ENCODE results near the gene FRRS1L. TPM values are rescaled to one million over a fixed set of nuclear protein-coding genes. Genes with fewer than 3 reads are reported as not detected.

Gene FRRS1L
- total RNA-seq, 1 experiment from 2014 or later = 1.0 TPM

DNA sequence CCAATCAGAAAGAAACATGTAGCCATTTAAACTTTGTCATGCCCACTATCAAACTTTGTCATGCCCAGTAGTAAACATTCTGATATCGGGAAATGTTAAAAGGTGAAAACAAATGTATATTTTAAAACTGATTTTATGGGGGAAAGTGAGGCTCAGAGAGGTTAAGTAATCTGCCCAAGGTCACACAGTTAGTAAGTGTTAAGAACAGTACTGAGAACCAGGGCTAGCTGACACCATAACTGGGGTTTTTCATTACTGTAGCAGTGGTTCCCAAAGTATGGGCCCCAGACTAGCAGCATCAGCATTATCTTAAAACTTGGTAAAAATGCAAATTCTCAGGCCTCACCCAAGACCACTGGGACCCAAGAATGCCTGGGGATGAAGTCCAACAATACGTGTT, 9.9 kb upstream of the FRRS1L start:
- no peak overlapping the region for H3K4me3 Mint-ChIP-seq
- no peaks in the 10 kb centered on the region for H3K9me3 Mint-ChIP-seq
- ChIA-PET POLR2A (no interaction called here), CTCF (no interaction called here)
- DNase-seq (ENCODE audit: low spot score) (no peak), ATAC-seq (no peak)
- no peak overlapping the region for H3K27ac Mint-ChIP-seq
- TF ChIP-seq EMX1 (CRISPR knock-in tag; IDR thresholded peaks at IDR 0.05) (no peak), JAZF1 (CRISPR knock-in tag; IDR thresholded peaks at IDR 0.05) (no peak), JUN (CRISPR knock-in tag; IDR thresholded peaks at IDR 0.05) (no peak), CREB1 (CRISPR knock-in tag; IDR thresholded peaks at IDR 0.05) (no peak), FOXJ3 (CRISPR knock-in tag; IDR thresholded peaks at IDR 0.05; ENCODE audit: borderline replicate concordance) (no peak), ESRRA (CRISPR knock-in tag; IDR thresholded peaks at IDR 0.05; ENCODE audit: borderline replicate concordance) (no peak), GTF2I (CRISPR knock-in tag; conservative IDR thresholded peaks at IDR 0.05) (no peak), ZNF317 (CRISPR knock-in tag; IDR thresholded peaks at IDR 0.05; ENCODE audit: borderline replicate concordance, low read depth) (no peak), TP53 (CRISPR knock-in tag; IDR thresholded peaks at IDR 0.05) (no peak), OVOL2 (CRISPR knock-in tag; IDR thresholded peaks at IDR 0.05; ENCODE audit: borderline replicate concordance) (no peak)
- TF ChIP-seq, protein P1, sequence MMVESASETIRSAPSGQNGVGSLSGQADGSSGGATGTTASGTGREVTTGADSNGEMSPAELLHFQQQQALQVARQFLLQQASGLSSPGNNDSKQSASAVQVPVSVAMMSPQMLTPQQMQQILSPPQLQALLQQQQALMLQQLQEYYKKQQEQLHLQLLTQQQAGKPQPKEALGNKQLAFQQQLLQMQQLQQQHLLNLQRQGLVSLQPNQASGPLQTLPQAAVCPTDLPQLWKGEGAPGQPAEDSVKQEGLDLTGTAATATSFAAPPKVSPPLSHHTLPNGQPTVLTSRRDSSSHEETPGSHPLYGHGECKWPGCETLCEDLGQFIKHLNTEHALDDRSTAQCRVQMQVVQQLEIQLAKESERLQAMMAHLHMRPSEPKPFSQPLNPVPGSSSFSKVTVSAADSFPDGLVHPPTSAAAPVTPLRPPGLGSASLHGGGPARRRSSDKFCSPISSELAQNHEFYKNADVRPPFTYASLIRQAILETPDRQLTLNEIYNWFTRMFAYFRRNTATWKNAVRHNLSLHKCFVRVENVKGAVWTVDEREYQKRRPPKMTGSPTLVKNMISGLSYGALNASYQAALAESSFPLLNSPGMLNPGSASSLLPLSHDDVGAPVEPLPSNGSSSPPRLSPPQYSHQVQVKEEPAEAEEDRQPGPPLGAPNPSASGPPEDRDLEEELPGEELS (CRISPR knock-in tag; IDR thresholded peaks at IDR 0.05) = no peak
- TF ChIP-seq, protein P2, sequence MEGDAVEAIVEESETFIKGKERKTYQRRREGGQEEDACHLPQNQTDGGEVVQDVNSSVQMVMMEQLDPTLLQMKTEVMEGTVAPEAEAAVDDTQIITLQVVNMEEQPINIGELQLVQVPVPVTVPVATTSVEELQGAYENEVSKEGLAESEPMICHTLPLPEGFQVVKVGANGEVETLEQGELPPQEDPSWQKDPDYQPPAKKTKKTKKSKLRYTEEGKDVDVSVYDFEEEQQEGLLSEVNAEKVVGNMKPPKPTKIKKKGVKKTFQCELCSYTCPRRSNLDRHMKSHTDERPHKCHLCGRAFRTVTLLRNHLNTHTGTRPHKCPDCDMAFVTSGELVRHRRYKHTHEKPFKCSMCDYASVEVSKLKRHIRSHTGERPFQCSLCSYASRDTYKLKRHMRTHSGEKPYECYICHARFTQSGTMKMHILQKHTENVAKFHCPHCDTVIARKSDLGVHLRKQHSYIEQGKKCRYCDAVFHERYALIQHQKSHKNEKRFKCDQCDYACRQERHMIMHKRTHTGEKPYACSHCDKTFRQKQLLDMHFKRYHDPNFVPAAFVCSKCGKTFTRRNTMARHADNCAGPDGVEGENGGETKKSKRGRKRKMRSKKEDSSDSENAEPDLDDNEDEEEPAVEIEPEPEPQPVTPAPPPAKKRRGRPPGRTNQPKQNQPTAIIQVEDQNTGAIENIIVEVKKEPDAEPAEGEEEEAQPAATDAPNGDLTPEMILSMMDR (IDR thresholded peaks at IDR 0.05) = no peak
- TF ChIP-seq, protein P3, sequence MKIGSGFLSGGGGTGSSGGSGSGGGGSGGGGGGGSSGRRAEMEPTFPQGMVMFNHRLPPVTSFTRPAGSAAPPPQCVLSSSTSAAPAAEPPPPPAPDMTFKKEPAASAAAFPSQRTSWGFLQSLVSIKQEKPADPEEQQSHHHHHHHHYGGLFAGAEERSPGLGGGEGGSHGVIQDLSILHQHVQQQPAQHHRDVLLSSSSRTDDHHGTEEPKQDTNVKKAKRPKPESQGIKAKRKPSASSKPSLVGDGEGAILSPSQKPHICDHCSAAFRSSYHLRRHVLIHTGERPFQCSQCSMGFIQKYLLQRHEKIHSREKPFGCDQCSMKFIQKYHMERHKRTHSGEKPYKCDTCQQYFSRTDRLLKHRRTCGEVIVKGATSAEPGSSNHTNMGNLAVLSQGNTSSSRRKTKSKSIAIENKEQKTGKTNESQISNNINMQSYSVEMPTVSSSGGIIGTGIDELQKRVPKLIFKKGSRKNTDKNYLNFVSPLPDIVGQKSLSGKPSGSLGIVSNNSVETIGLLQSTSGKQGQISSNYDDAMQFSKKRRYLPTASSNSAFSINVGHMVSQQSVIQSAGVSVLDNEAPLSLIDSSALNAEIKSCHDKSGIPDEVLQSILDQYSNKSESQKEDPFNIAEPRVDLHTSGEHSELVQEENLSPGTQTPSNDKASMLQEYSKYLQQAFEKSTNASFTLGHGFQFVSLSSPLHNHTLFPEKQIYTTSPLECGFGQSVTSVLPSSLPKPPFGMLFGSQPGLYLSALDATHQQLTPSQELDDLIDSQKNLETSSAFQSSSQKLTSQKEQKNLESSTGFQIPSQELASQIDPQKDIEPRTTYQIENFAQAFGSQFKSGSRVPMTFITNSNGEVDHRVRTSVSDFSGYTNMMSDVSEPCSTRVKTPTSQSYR (CRISPR knock-in tag; IDR thresholded peaks at IDR 0.05) = no peak
- no peaks in the 10 kb centered on the region for H3K27me3 Mint-ChIP-seq (ENCODE audit: low read depth)
- H3K4me1 Mint-ChIP-seq = no peaks in the 10 kb centered on the region
- no peaks in the 10 kb centered on the region for H3K36me3 Mint-ChIP-seq

DNA sequence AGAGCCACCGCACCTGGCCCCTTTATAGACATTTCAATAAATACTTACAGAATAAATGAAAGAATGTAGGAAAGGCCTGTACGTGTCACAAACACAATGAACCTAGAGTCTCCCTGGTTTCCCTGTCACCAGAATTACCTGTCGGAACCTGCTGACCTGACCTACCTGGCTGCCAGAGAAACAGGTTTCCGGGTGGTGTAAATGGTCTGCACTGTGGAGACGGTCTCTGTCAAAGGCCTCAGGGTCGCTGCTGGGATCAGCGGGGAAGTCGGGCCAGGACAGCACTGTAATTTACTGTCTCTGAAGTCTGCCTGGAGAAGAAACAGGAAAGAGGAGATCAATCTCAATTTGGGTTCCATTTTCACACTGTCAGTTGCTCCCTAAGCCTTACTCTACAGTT, 9.3 kb upstream of the FRRS1L start:
- TF ChIP-seq EMX1 (CRISPR knock-in tag; IDR thresholded peaks at IDR 0.05) = no peak
- TF ChIP-seq, protein P4, sequence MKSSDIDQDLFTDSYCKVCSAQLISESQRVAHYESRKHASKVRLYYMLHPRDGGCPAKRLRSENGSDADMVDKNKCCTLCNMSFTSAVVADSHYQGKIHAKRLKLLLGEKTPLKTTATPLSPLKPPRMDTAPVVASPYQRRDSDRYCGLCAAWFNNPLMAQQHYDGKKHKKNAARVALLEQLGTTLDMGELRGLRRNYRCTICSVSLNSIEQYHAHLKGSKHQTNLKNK (CRISPR knock-in tag; IDR thresholded peaks at IDR 0.05) = no peak
- no peak for TF ChIP-seq GTF2I (CRISPR knock-in tag; conservative IDR thresholded peaks at IDR 0.05)
- TF ChIP-seq ZBTB21 (CRISPR knock-in tag; IDR thresholded peaks at IDR 0.05; ENCODE audit: borderline replicate concordance) = no peak
- TF ChIP-seq JUN (CRISPR knock-in tag; IDR thresholded peaks at IDR 0.05) = no peak
- TF ChIP-seq RELA (CRISPR knock-in tag; IDR thresholded peaks at IDR 0.05; ENCODE audit: borderline replicate concordance) = no peak
- TF ChIP-seq, protein P5, sequence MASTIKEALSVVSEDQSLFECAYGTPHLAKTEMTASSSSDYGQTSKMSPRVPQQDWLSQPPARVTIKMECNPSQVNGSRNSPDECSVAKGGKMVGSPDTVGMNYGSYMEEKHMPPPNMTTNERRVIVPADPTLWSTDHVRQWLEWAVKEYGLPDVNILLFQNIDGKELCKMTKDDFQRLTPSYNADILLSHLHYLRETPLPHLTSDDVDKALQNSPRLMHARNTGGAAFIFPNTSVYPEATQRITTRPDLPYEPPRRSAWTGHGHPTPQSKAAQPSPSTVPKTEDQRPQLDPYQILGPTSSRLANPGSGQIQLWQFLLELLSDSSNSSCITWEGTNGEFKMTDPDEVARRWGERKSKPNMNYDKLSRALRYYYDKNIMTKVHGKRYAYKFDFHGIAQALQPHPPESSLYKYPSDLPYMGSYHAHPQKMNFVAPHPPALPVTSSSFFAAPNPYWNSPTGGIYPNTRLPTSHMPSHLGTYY (CRISPR knock-in tag; IDR thresholded peaks at IDR 0.05) = no peak
- TF ChIP-seq, protein P6, sequence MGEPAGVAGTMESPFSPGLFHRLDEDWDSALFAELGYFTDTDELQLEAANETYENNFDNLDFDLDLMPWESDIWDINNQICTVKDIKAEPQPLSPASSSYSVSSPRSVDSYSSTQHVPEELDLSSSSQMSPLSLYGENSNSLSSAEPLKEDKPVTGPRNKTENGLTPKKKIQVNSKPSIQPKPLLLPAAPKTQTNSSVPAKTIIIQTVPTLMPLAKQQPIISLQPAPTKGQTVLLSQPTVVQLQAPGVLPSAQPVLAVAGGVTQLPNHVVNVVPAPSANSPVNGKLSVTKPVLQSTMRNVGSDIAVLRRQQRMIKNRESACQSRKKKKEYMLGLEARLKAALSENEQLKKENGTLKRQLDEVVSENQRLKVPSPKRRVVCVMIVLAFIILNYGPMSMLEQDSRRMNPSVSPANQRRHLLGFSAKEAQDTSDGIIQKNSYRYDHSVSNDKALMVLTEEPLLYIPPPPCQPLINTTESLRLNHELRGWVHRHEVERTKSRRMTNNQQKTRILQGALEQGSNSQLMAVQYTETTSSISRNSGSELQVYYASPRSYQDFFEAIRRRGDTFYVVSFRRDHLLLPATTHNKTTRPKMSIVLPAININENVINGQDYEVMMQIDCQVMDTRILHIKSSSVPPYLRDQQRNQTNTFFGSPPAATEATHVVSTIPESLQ (CRISPR knock-in tag; IDR thresholded peaks at IDR 0.05) = no peak
- TF ChIP-seq ZNF138 (CRISPR knock-in tag; conservative IDR thresholded peaks at IDR 0.05) = no peak
- no peak for TF ChIP-seq ZNF423 (CRISPR knock-in tag; IDR thresholded peaks at IDR 0.05)
- TF ChIP-seq ZNF671 (CRISPR knock-in tag; IDR thresholded peaks at IDR 0.05) = no peak
- TF ChIP-seq, protein P7, sequence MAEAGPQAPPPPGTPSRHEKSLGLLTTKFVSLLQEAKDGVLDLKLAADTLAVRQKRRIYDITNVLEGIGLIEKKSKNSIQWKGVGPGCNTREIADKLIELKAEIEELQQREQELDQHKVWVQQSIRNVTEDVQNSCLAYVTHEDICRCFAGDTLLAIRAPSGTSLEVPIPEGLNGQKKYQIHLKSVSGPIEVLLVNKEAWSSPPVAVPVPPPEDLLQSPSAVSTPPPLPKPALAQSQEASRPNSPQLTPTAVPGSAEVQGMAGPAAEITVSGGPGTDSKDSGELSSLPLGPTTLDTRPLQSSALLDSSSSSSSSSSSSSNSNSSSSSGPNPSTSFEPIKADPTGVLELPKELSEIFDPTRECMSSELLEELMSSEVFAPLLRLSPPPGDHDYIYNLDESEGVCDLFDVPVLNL (CRISPR knock-in tag; IDR thresholded peaks at IDR 0.05; ENCODE audit: borderline replicate concordance, low read depth) = no peak
- no peak overlapping the region for H3K27ac Mint-ChIP-seq
- ChIA-PET CTCF (no interaction called here), POLR2A (no interaction called here)
- H3K36me3 Mint-ChIP-seq = no peaks in the 10 kb centered on the region
- H3K27me3 Mint-ChIP-seq (ENCODE audit: low read depth) = no peaks in the 10 kb centered on the region
- no peak for DNase-seq (ENCODE audit: low spot score)
- no peak for ATAC-seq
- no peaks in the 10 kb centered on the region for H3K9me3 Mint-ChIP-seq
- no peak overlapping the region for H3K4me3 Mint-ChIP-seq
- no peaks in the 10 kb centered on the region for H3K4me1 Mint-ChIP-seq
